GM12874 (cell line): ENCODE measurements around the gene WAS.

Source experiments
- TF ChIP-seq, protein P1 (sequence below): IDR thresholded peaks from 2 replicates; pipeline ENCODE4 v1.5.1; 2011; ENCODE audit warnings: low read depth, mild to moderate bottlenecking, control low read depth, low read length, moderate library complexity; ENCODE audit not compliant: insufficient read depth

Gene WAS

DNA sequence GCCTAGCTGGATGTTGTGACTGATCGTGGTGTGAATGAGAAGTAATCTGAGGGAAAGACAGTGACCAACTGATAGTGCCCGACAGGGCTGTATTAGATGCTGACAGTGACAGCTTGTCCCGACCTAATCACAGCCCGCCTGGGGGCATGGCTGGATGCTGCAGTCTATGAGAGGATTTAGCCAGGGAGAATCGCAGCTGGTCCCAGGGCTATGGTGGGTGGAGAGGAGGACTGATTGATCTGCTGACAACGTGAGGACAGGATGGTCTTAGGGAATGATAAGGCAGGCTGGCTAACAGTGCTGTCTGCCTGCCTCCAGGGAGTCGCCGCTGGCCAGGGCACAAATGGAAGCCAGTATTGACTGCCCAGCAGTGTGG lies 12.3 kb downstream of the WAS start:
- TF ChIP-seq, protein P1, sequence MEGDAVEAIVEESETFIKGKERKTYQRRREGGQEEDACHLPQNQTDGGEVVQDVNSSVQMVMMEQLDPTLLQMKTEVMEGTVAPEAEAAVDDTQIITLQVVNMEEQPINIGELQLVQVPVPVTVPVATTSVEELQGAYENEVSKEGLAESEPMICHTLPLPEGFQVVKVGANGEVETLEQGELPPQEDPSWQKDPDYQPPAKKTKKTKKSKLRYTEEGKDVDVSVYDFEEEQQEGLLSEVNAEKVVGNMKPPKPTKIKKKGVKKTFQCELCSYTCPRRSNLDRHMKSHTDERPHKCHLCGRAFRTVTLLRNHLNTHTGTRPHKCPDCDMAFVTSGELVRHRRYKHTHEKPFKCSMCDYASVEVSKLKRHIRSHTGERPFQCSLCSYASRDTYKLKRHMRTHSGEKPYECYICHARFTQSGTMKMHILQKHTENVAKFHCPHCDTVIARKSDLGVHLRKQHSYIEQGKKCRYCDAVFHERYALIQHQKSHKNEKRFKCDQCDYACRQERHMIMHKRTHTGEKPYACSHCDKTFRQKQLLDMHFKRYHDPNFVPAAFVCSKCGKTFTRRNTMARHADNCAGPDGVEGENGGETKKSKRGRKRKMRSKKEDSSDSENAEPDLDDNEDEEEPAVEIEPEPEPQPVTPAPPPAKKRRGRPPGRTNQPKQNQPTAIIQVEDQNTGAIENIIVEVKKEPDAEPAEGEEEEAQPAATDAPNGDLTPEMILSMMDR, result no peak

DNA sequence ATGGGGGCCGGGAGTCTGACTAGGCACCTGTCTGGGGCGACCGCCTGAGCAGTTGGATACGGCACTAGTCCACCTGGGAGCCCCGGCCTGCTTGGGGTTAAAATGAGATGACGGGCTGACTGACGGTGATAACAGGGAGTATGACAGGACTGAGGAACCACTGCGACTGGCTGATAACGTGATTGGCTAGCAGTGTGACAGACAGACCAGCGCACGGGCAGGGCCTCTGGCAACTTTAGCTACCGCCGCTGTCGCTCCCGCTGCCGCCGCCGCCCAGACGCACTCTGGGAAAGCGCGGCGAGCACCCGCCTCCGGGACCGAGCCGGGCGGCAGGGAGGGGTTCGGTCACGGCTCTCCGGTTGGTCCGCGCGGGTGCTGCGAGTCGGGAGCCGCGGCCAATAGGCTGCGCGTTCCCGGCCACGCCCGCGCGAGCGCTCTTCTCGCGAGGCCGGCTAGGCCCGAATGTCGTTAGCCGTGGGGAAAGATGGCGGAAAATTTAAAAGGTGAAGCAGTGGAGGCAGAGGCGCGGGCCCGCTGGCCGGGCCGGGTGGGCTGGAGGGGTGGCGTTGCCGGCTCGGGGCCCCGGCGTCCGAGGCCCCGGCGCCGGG lies 12.8 kb downstream of the WAS start, which contains the start of gene SUV39H1:
Gene SUV39H1, plus strand, starts transcription at position 434 of the 608 bp plus-strand sequence. Its CDS starts 51 bp downstream, at position 485.
- TF ChIP-seq, protein P1, result no peak

DNA sequence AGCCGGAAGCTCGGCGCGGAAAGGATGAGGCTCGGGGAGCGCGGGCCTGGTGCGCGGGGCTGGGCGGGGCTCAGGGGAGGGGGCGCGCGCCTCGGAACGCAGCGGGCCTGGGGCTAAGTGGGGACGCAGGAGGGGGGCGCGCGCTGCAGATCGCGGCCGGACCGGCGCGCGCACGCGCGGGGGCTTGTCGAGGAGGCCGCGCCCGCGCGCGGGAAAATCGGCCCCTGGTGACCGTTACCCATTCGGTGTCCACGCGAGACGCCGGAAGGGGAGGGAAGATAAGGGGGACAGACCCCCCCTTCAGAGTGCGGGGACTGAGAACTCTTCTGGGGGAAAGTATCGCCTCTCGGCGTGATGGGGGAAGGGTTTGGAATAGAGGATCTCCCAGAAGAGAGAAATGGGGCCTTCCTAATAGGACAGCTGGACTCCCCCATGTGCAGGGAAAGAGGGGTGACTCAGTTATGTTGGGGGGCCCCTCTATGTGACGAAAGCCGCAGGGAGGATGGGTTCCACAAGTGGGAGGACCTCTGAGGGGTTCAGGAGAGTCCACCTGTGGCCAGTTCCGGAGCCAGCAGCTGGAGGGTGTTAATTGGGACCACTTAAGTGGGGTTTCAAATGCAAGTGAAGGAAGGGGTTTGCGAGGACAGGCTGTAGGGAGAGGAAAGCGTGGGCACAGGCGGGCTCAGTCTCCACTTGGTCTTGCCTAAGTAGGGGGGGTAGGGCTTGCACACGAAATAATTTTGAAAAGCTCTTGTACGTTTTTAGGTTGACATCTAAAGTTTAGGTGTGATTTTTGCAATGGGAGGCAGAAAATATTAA lies 13.5 kb downstream of the WAS start:
- TF ChIP-seq, protein P1, result no peak

DNA sequence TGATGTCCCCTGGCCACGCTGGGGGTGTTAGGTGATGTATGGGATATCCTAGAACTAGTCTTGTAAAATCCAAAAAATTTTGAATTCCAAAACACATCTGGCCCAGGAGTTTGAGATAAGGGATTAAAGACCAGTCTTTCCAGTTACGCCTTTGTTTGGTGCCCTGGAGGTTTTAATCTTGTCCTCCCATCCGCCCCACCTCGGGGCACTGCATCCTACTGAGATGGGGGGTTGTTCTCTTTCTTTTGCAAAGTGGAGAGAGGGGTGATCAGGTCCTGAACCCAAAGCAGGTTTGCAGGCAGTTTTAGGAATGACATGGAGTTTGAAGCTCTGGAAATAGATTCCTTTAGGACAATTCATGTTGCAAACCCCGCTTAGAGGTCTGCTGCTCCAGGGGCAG lies 14.7 kb downstream of the WAS start:
- TF ChIP-seq, protein P1, result no peak

DNA sequence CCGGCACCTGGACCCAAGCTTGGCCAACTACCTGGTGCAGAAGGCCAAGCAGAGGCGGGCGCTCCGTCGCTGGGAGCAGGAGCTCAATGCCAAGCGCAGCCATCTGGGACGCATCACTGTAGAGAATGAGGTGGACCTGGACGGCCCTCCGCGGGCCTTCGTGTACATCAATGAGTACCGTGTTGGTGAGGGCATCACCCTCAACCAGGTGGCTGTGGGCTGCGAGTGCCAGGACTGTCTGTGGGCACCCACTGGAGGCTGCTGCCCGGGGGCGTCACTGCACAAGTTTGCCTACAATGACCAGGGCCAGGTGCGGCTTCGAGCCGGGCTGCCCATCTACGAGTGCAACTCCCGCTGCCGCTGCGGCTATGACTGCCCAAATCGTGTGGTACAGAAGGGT lies 16.6 kb downstream of the WAS start:
- TF ChIP-seq, protein P1, result no peak

DNA sequence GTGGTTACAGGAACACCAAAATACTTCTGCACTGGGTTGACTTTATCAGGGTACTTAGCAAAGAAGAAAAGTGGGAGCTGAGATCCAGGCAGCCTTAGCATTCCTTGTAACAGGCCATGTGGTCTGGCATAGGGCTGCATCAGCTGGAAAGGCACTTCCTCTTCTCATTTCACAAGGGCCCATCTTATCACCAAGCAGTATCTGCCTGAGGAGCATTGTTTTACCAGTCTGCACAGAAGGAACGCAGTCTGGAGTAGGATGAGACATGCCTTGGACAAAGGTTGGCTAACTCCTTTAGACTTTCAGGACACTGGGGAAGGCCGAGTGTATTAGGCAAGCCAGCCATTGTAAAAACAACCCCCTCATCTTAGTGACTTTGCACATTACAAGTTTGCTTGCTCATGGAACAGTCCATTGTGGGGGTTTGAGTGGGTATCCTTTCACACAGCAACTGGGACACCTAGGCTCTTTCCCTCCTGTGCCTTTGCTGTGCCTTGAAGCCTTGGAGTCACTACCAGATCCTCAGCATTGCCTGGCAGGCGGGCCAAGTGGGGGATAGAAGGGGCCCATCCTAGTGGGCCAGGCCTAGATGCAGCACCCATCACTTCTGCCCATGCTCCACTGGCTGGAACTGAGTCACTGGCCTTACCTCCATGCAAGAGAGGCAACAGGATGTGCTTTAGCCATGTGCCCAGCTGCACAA lies 17.5 kb downstream of the WAS start:
- TF ChIP-seq, protein P1, result no peak

DNA sequence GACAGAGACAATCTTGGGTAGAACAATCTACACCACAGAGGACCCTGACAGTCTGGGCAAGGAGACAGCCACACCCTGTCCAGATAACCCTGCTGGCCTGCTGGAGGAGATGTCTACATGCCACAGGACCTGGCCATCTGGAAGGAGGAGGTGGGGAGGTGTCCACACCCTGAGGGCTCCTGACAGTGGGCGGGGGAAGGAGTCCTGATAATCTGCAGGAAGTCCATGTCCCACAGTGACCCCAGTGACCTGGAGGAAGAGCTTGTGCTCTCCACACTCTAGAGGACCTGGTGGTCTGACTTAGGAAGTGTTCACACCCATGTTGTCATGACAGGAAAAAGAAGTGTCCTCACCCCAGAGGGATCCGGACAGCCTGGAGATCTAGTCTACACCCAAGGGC lies 18.4 kb downstream of the WAS start:
- TF ChIP-seq, protein P1, result no peak
